ENCODE results near the gene VKORC1.

Gene VKORC1

GRCh38 chr16:31073142-31073969, 21.2 kb downstream of the VKORC1 start:
- H3K4me3 ChIP-seq (ENCODE audit: low read depth, low read length), result peak overlapping the region; percentile 67
- in situ Hi-C loops (cut with HindIII; ENCODE audit: low sequenced_read_pairs), result no loop called here
- no peak for TF ChIP-seq CTCF (IDR thresholded peaks at IDR 0.05; ENCODE audit: low read depth, low read length)
- DNase-seq (ENCODE audit: low read depth, low spot score), result peak; percentile 94

- in situ Hi-C loops (cut with HindIII; ENCODE audit: low sequenced_read_pairs), result no loop called here
- H3K4me3 ChIP-seq (ENCODE audit: low read depth, low read length), result peak overlapping the region; percentile 67
- no peak for TF ChIP-seq CTCF (IDR thresholded peaks at IDR 0.05; ENCODE audit: low read depth, low read length)
- peak; percentile 46 for DNase-seq (ENCODE audit: low read depth, low spot score)
Measured at GRCh38 chr16:31072540-31073141, 22.0 kb downstream of the VKORC1 start.

GRCh38 chr16:31071861-31072260, 22.7 kb downstream of the VKORC1 start:
- peak; percentile 83 for DNase-seq (ENCODE audit: low read depth, low spot score)
- in situ Hi-C loops (cut with HindIII; ENCODE audit: low sequenced_read_pairs), result no loop called here
- H3K4me3 ChIP-seq (ENCODE audit: low read depth, low read length), result peak overlapping the region; percentile 67

GRCh38 chr16:31067342-31067741, 27.3 kb downstream of the VKORC1 start:
- H3K4me3 ChIP-seq (ENCODE audit: low read depth, low read length), result no peak overlapping the region
- in situ Hi-C loops (cut with HindIII; ENCODE audit: low sequenced_read_pairs), result no loop called here
- no peak for TF ChIP-seq CTCF (IDR thresholded peaks at IDR 0.05; ENCODE audit: low read depth, low read length)
- DNase-seq (ENCODE audit: low read depth, low spot score), result no peak

More at GRCh38 chr16:31071861-31072260, 22.7 kb downstream of the VKORC1 start:
- TF ChIP-seq CTCF (IDR thresholded peaks at IDR 0.05; ENCODE audit: low read depth, low read length), result no peak

- DNase-seq (ENCODE audit: low read depth, low spot score), result peak; percentile 94
- no peak overlapping the region for H3K4me3 ChIP-seq (ENCODE audit: low read depth, low read length)
- TF ChIP-seq CTCF (IDR thresholded peaks at IDR 0.05; ENCODE audit: low read depth, low read length), result no peak
- in situ Hi-C loops (cut with HindIII; ENCODE audit: low sequenced_read_pairs), result no loop called here
Measured at GRCh38 chr16:31064882-31065461, 29.6 kb downstream of the VKORC1 start.

- no peak for TF ChIP-seq CTCF (IDR thresholded peaks at IDR 0.05; ENCODE audit: low read depth, low read length)
- in situ Hi-C loops (cut with HindIII; ENCODE audit: low sequenced_read_pairs), result no loop called here
- H3K4me3 ChIP-seq (ENCODE audit: low read depth, low read length), result no peak overlapping the region
- no peak for DNase-seq (ENCODE audit: low read depth, low spot score)
Measured at GRCh38 chr16:31063843-31064611, 30.6 kb downstream of the VKORC1 start.
